ENCODE results near the gene MBD3L5.

- TF ChIP-seq CTCF (conservative IDR thresholded peaks at IDR 0.05 in 1 of 2, IDR thresholded peaks at IDR 0.05 in 1 of 2; ENCODE audit: extremely low read depth in 1 of 2, insufficient read depth in 1 of 2, low read depth in 1 of 2, low read length in 2 of 2): no peak
- TF ChIP-seq EZH2 (IDR thresholded peaks at IDR 0.05; ENCODE audit: borderline replicate concordance, low read length): no peak
These were observed 35.3 kb upstream of the MBD3L5 start for GRCh38 chr19:6995054-6995453.

All from mammary epithelial cell (primary cell).